HepG2 (cell line): Measurements from ENCODE around the gene SLITRK1. TPM values are rescaled to one million over a fixed set of nuclear protein-coding genes. Genes with fewer than 3 reads are reported as not detected.

Experiments used
- ATAC-seq: fragments of 200-7000 bp; cut with Tn5 transposase; 3 replicates; pipeline ENCODE4 v1.9.1; 2020; ENCODE audit warnings: mild to moderate bottlenecking, moderate library complexity
- BruUV-seq: library from RNA; stranded (reverse); fragments of 400-500 nt; replicated peaks from 2 replicates; lab custom pipeline; 2021; lab: Mats Ljungman, UMichigan
- CTCF ChIA-PET: fragments of 300-600 bp; formaldehyde crosslinking; extraction: SDS; loops from one replicate; lab custom pipeline; 2021; ENCODE audit warnings: low total read pairs, inconsistent platforms, low intra/inter-chr PET ratio; lab: Yijun Ruan, JAX
- POLR2A ChIA-PET: fragments of 350-600 bp; sonication (Branson Sonifier 250); formaldehyde crosslinking; loops from one replicate; lab custom pipeline; 2020; ENCODE audit warnings: antibody characterized with exemption, inconsistent platforms; lab: Yijun Ruan, JAX
- DNase-seq: peaks from one replicate; pipeline ENCODE4 v3.0.0-alpha.2; 2015; ENCODE audit warnings: low spot score
- FAIRE-seq: peaks from 3 replicates; lab custom pipeline; 2011; peaks lifted over from hg19 to GRCh38; lab: Jason Lieb, UNC
- H2AFZ ChIP-seq: one replicate; pipeline ENCODE4 v1.6.1; 2011; ENCODE audit warnings: low read length, inconsistent platforms
- H3K27ac ChIP-seq: fragments of 300-600 bp; 3 replicates; pipeline ENCODE4 v1.8.0; 2011; ENCODE audit warnings: mixed run types, mild to moderate bottlenecking, mixed read lengths, low read length, inconsistent platforms; ENCODE audit not compliant: insufficient read depth; ENCODE audit errors: extremely low read length
- H3K27me3 ChIP-seq, 2 experiments: fragments of 200-600 bp in 1 of 2; 2 replicates in 1 of 2; 3 replicates in 1 of 2; pipeline versions ENCODE4 v1.6.0 to v1.8.0; 2011; ENCODE audit warnings: low read length in 2 of 2, mild to moderate bottlenecking in 2 of 2, moderate library complexity in 2 of 2, inconsistent platforms in 1 of 2; ENCODE audit not compliant: insufficient read depth in 2 of 2, control insufficient read depth in 1 of 2
- H3K36me3 ChIP-seq, 2 experiments: fragments of 200-600 bp in 1 of 2; replicated peaks in 1 of 2; 2 replicates in 1 of 2; 3 replicates in 1 of 2; pipeline versions ENCODE4 v1.5.1 to v1.8.0; 2011; ENCODE audit warnings: low read length in 2 of 2, inconsistent platforms in 1 of 2; ENCODE audit not compliant: insufficient read depth in 2 of 2, control insufficient read depth in 1 of 2
- H3K4me1 ChIP-seq: 2 replicates; pipeline ENCODE4 v1.5.1; 2012; ENCODE audit warnings: low read length, inconsistent platforms; ENCODE audit not compliant: insufficient read depth
- H3K4me2 ChIP-seq: 2 replicates; pipeline ENCODE4 v1.6.0; 2011; ENCODE audit warnings: low read depth, low read length, inconsistent platforms
- H3K4me3 ChIP-seq, 3 experiments: fragments of 200-600 bp in 1 of 3; sonication (generic), shearing (Covaris generic) in 1 of 3; replicated peaks in 1 of 3; 2 replicates each; pipeline ENCODE4 v1.5.1; 2011 to 2016; ENCODE audit warnings: low read length in 3 of 3, inconsistent platforms in 2 of 3, low read depth in 2 of 3, mild to moderate bottlenecking in 2 of 3, control low read depth in 1 of 3, mixed read lengths in 1 of 3; ENCODE audit not compliant: insufficient read depth in 1 of 3
- H3K79me2 ChIP-seq: one replicate; pipeline ENCODE4 v1.6.1; 2011; ENCODE audit warnings: low read length, inconsistent platforms; ENCODE audit not compliant: insufficient read depth
- H3K9ac ChIP-seq: 2 replicates; pipeline ENCODE4 v1.6.0; 2011; ENCODE audit warnings: mild to moderate bottlenecking, low read depth, low read length, inconsistent platforms; ENCODE audit not compliant: insufficient read depth
- H3K9me3 ChIP-seq: 2 replicates; pipeline ENCODE4 v1.5.1; 2012; ENCODE audit warnings: mild to moderate bottlenecking, low read length
- H4K20me1 ChIP-seq: 2 replicates; pipeline ENCODE4 v1.6.0; 2011; ENCODE audit warnings: inconsistent platforms, mild to moderate bottlenecking, low read length, moderate library complexity; ENCODE audit not compliant: insufficient read depth
- BCL6 ChIP-seq: IDR thresholded peaks from 2 replicates; pipeline ENCODE4 v1.6.1; 2016; ENCODE audit warnings: missing genetic modification reagents, missing compliant biosample characterization
- CENPT ChIP-seq: sonication (generic); formaldehyde crosslinking; IDR thresholded peaks from 2 replicates; pipeline ENCODE4 v1.8.0; 2022; ENCODE audit warnings: low read depth, mild to moderate bottlenecking, moderate library complexity, missing genetic modification reagents
- CHD4 ChIP-seq: fragments of 200-600 bp; sonication (generic); IDR thresholded peaks from 2 replicates; pipeline ENCODE4 v1.7.0; 2017; ENCODE audit warnings: mild to moderate bottlenecking, low read length, borderline replicate concordance
- ETV5 ChIP-seq: IDR thresholded peaks from 2 replicates; pipeline ENCODE4 v1.6.1; 2018; ENCODE audit warnings: missing biosample characterization, missing genetic modification reagents, inconsistent platforms, borderline replicate concordance
- FOXJ3 ChIP-seq: sonication (generic); formaldehyde crosslinking; IDR thresholded peaks from 2 replicates; pipeline ENCODE4 v1.4.0; 2020; ENCODE audit warnings: missing genetic modification reagents, mild to moderate bottlenecking, borderline replicate concordance
- HDAC1 ChIP-seq: sonication (generic); formaldehyde crosslinking; IDR thresholded peaks from 2 replicates; pipeline ENCODE4 v1.5.1; 2020; ENCODE audit warnings: mild to moderate bottlenecking, missing genetic modification reagents
- KLF16 ChIP-seq, 2 experiments: sonication (generic) in 1 of 2; formaldehyde crosslinking in 1 of 2; IDR thresholded peaks; 2 replicates each; pipeline versions ENCODE4 v1.6.1 to v1.8.0; 2016 to 2023; ENCODE audit warnings: missing genetic modification reagents in 2 of 2, missing compliant biosample characterization in 1 of 2
- MEIS2 ChIP-seq: sonication (generic); formaldehyde crosslinking; IDR thresholded peaks from 2 replicates; pipeline ENCODE4 v1.9.0; 2021; ENCODE audit warnings: mild to moderate bottlenecking, missing genetic modification reagents
- NFIB ChIP-seq: sonication (generic); formaldehyde crosslinking; IDR thresholded peaks from 2 replicates; pipeline ENCODE4 v1.9.0; 2021; ENCODE audit warnings: missing genetic modification reagents, mild to moderate bottlenecking, borderline replicate concordance
- RARA ChIP-seq: IDR thresholded peaks from 2 replicates; pipeline ENCODE4 v1.6.1; 2016; ENCODE audit warnings: missing genetic modification reagents, missing compliant biosample characterization
- SIX4 ChIP-seq: sonication (generic); formaldehyde crosslinking; IDR thresholded peaks from 2 replicates; pipeline ENCODE4 v1.4.0; 2020; ENCODE audit warnings: missing genetic modification reagents
- TOE1 ChIP-seq: sonication (generic); formaldehyde crosslinking; IDR thresholded peaks from 2 replicates; pipeline ENCODE4 v1.4.0; 2020; ENCODE audit warnings: mild to moderate bottlenecking, missing genetic modification reagents
- ZFP36L2 ChIP-seq: sonication (generic); formaldehyde crosslinking; IDR thresholded peaks from 2 replicates; pipeline ENCODE4 v1.4.0; 2020; ENCODE audit warnings: missing genetic modification reagents
- ZFP37 ChIP-seq: sonication (generic); formaldehyde crosslinking; IDR thresholded peaks from 2 replicates; pipeline ENCODE4 v1.4.0; 2020; ENCODE audit warnings: missing genetic modification reagents, borderline replicate concordance
- ZFP82 ChIP-seq: sonication (generic); formaldehyde crosslinking; IDR thresholded peaks from 2 replicates; pipeline ENCODE4 v1.5.1; 2020; ENCODE audit warnings: mild to moderate bottlenecking, missing genetic modification reagents, borderline replicate concordance
- ZNF674 ChIP-seq: sonication (generic); formaldehyde crosslinking; IDR thresholded peaks from 2 replicates; pipeline ENCODE4 v1.5.0; 2020; ENCODE audit warnings: low read depth, mild to moderate bottlenecking, missing genetic modification reagents
- ZSCAN21 ChIP-seq: sonication (generic); formaldehyde crosslinking; IDR thresholded peaks from 2 replicates; pipeline ENCODE4 v1.8.0; 2022; ENCODE audit warnings: mild to moderate bottlenecking, missing genetic modification reagents, moderate library complexity, borderline replicate concordance
- WGBS: methylation state at CpG from one replicate; pipeline ENCODE4 v1.1.6; 2017; ENCODE audit warnings: low lambda C conversion rate; 5-methylcytosine and 5-hydroxymethylcytosine counted together
- in situ Hi-C: cut with HindIII; loops from 2 replicates; pipeline ENCODE4 v1.10.0; 2017; ENCODE audit warnings: low pct_unique_long_range_greater_than_20kb; ENCODE audit not compliant: extremely low pct_ligation_motif_present
- intact Hi-C: fragments of 100-400 bp; cut with micrococcal nuclease; formaldehyde crosslinking; loops from one replicate; pipeline ENCODE4 v1.10.0; 2022; ENCODE audit not compliant: unreplicated experiment
- polyA plus RNA-seq, 8 experiments: library from polyadenylated mRNA; depleted of rRNA in 3 of 8; stranded (reverse) in 7 of 8; unstranded in 1 of 8; fragments of >200 nt; fragmentation: Illumina TruSeq in 4 of 8; extraction: Trizol in 4 of 8; gene quantifications; 2 replicates each; pipeline versions ENCODE4 v1.2.1 to v1.2.3, GENCODE V29; 2011 to 2016; ENCODE audit warnings: low read depth in 4 of 8, missing spikeins in 1 of 8, mixed read lengths in 1 of 8; ENCODE audit not compliant: insufficient read depth in 1 of 8
- total RNA-seq, 5 experiments: library from RNA; depleted of rRNA; stranded (reverse); fragments of >200 nt; fragmentation: Illumina TruSeq; extraction: Trizol; gene quantifications; 2 replicates each; pipeline ENCODE4 v1.2.3, GENCODE V29; 2016; ENCODE audit warnings: low read depth in 1 of 5
- TF ChIP-seq, protein P1 (sequence below): IDR thresholded peaks from 2 replicates; pipeline ENCODE4 v1.6.1; 2016; ENCODE audit warnings: mild to moderate bottlenecking, missing biosample characterization, missing genetic modification reagents
- TF ChIP-seq, protein P2 (sequence below): sonication (generic); formaldehyde crosslinking; IDR thresholded peaks from 2 replicates; pipeline ENCODE4 v1.4.0; 2020; ENCODE audit warnings: mild to moderate bottlenecking, missing genetic modification reagents

The SLITRK1 gene
- total and polyA plus RNA-seq, 2 of the 13 experiments (the other 11 are each of a cell fraction or from before 2014, with no cell fraction given) = not detected

DNA sequence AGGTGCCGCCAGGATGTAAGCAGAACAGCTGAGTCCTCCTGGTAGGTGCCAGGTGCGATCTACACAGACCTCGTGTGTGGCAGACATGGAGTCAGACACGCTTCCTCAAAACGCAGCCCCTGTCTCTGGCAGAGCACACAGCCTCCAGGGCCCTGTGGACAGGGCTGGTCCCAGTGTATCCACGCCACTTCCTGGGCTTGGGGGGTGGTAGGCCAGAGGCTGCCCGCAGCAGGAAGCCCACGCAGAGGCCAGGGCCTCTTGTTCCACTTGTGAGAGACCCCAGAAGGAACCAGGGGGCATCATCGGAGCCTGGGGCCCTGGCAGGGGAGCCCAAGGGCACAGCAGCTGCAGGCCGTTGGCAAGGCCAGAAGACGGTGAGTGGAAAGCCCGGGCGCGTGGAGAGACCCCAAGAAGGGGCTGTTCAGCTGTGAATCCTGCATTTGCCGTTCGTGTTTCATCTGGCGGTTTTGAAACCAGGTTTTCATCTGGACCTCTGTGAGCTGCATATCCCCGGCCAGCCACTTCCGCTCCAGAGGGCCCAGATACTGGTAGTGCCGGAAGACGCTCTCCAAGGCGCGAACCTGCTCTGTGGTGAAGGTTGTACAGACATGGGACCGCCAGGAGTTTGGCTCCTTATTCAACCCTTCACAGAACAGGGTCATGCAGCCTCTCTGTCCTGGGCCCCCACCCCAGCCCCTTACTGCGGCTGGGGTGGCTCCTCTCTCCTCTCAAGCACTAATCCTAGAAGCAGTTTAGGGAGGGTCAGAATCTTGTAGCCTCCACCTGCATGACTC is 25.1 kb upstream of the SLITRK1 start:
- Histone ChIP-seq H3K9me3 (no peaks in the 10 kb centered on the region), H3K27ac (no peak overlapping the region), H3K4me2 (no peak overlapping the region), H3K79me2 (no peaks in the 10 kb centered on the region), H3K27me3 (no peaks in the 10 kb centered on the region), H3K36me3 (no peaks in the 10 kb centered on the region), H3K4me3 (no peak overlapping the region), H3K4me1 (no peaks in the 10 kb centered on the region), H4K20me1 (no peaks in the 10 kb centered on the region), H2AFZ (no peak overlapping the region), H3K9ac (no peak overlapping the region)
- in situ Hi-C loops = no loop called here
- WGBS = 43% methylated on average over 13 of the region's 25 CpGs
- TF ChIP-seq ZSCAN21 (no peak), MEIS2 (no peak), SIX4 (CRISPR knock-in tag) (no peak), BCL6 (CRISPR knock-in tag) (no peak), RARA (CRISPR knock-in tag) (no peak), ZNF674 (CRISPR knock-in tag) (no peak), ZFP82 (CRISPR knock-in tag) (no peak), FOXJ3 (CRISPR knock-in tag) (no peak), TOE1 (no peak), HDAC1 (CRISPR knock-in tag) (no peak), KLF16 (CRISPR knock-in tag; IDR thresholded peaks at IDR 0.05) (no peak), NFIB (CRISPR knock-in tag) (no peak), ZFP36L2 (CRISPR knock-in tag) (no peak), ZFP37 (CRISPR knock-in tag) (no peak), CHD4 (no peak), ETV5 (CRISPR knock-in tag) (no peak), CENPT (CRISPR knock-in tag) (no peak)
- TF ChIP-seq, protein P1, sequence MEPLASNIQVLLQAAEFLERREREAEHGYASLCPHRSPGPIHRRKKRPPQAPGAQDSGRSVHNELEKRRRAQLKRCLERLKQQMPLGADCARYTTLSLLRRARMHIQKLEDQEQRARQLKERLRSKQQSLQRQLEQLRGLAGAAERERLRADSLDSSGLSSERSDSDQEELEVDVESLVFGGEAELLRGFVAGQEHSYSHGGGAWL (CRISPR knock-in tag) = no peak
- TF ChIP-seq, protein P2, sequence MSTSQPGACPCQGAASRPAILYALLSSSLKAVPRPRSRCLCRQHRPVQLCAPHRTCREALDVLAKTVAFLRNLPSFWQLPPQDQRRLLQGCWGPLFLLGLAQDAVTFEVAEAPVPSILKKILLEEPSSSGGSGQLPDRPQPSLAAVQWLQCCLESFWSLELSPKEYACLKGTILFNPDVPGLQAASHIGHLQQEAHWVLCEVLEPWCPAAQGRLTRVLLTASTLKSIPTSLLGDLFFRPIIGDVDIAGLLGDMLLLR (CRISPR knock-in tag) = no peak
- intact Hi-C loops = no loop called here
- ChIA-PET CTCF (no interaction called here), POLR2A (no interaction called here)
- FAIRE-seq = no peak
- no peak for DNase-seq
- no TSS peak for BruUV-seq
- no peak for ATAC-seq
